GM18526 (cell line): ENCODE data around the gene PLXDC2.

Experiments used
- POLR2A ChIP-seq: IDR thresholded peaks from 3 replicates; pipeline ENCODE4 v1.6.1; 2011; ENCODE audit not compliant: insufficient read length; ENCODE audit errors: extremely low read depth

The PLXDC2 gene

GRCh38 chr10:20157314-20157713 is 341.1 kb downstream of the PLXDC2 start:
- no peak for TF ChIP-seq POLR2A

DNA sequence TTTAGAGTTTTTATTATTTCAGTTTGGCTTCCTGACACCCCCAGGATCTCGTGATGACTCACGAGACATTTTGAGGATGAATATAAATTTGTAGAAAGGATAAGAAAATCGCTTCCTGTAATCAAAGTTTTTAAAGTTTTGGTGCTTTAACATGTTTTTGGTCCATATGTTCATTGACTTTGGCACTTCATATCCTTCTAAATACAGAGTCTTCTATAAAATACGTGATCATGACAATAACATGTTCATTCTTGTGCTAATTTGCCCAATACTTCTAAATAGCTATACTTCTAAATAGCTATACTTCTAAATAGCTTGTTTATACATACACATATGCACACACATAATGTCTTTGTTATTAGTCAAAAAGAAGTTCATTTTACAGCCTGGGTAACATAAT is 341.9 kb downstream of the PLXDC2 start:
- TF ChIP-seq POLR2A = no peak

- no peak for TF ChIP-seq POLR2A
Observed at GRCh38 chr10:20162123-20162522, 345.9 kb downstream of the PLXDC2 start.

DNA sequence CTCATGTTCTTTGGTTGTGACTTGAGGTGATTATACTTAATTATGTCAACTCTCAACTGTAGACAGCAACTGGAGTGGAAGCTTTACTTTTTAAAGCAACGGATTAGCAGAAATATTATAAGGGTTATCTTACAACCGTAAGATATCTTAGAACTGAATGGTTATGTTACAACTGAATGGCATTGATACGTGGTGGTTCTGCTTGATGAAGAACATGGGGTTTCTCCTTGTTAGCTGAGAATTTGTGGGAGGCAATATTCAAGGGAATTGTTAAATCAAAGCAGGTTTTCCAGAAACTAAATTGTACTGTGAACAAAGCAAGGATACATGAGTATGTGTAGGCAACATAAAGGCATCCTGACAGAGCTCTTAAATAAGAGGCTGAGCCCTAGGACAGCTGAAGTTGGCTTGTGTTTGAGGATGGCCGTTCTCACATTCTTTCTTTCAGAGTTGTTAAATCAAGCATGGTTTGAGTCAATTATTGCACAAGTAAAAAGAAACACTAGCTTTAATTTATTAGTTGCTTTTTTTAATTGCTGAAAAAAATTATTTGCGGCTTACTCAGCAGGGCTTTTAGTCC is 350.0 kb downstream of the PLXDC2 start:
- no peak for TF ChIP-seq POLR2A

DNA sequence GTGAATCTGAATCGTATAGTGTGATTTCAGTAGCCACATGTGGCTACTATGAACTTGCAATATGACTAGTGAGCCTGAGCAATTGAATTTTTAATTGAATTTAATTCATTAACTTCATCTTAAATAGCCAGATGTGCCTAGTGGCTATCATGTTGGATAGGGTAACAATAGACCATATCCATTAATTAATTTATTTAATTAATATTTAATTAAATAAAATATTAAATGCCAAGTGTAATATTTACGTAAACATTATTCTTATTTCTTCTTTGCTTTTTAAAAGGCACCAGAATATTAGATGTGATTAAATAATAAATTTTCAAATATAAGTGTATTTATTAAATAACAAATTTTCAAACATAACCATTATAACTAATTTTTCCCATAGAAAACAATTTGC is 354.4 kb downstream of the PLXDC2 start:
- no peak for TF ChIP-seq POLR2A

DNA sequence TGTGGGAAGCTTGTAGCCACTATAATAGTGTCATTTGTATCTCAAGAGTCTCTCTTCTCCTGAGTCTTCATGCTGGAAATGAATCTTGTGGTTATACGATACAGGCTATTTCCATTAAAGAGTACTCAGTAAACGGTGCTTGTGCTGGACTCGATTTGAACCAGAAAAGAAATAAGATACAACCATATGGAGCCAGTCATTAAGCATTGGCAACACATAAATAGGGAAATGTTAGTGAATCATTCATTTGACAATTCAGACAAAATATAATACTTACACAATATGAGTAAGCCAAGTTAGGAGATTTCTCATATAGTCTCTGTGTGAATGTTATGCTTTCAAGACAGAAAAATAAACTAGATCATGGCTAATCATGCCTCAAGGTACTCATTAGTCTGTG is 356.8 kb downstream of the PLXDC2 start:
- no peak for TF ChIP-seq POLR2A

- no peak for TF ChIP-seq POLR2A
Observed at GRCh38 chr10:20175719-20176118, 359.5 kb downstream of the PLXDC2 start.

DNA sequence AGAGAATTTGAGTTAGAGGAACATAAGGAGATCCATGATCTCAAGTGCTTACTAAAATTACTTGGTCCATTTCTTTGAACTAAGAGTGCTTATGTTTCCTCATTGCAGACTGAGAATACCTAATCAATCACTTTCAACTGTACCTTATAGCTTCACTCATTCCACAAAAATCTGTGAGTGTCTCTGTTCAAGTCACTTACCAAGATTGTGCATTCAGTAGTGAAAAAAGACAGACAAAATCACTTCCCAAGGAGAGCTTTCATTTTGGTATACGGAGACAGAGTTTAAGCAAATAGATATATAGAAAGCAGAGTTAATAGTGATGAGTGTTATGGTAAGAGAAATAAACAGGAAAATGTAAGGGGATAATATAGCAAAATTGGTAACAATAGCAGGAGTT is 364.5 kb downstream of the PLXDC2 start:
- no peak for TF ChIP-seq POLR2A

DNA sequence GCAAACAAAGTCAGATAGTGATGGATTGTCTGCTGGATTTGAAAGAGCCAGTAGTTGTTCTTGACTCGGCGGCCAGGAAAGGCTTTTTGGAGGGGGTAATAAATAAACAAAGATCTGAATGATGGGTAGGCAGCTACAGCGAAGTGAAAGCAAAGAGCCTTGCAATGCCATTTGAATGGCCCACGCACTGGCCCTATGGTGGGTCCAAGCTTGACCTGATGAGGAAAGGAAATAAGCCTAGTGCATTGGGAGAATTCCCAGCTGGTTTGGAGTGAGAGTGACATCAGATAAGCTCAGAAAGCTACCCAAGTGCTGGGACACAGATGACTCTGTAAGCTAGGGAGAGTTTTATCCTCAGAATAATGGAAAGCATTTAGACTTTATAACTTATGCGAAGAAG is 365.2 kb downstream of the PLXDC2 start:
- TF ChIP-seq POLR2A = no peak

DNA sequence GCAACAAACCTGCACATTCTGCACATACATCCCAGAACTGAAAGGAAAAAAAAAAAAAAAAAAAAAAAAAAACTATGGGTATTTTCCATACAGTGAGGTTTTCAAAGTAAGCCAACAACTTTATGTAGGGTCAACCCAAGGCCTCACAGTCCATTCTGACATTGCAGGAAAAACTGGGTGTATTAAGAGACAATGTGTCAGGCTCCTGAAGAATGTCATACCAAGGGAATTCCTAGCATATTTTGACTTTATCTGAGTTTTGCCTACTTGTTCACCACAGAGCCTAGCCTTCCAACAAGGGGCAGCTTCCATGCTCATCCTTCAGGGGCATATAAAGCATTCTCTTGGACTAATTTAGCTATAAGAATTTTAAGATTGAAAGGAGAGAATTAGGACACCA is 368.9 kb downstream of the PLXDC2 start:
- TF ChIP-seq POLR2A = no peak

GRCh38 chr10:20195076-20195475 is 378.8 kb downstream of the PLXDC2 start:
- no peak for TF ChIP-seq POLR2A

- TF ChIP-seq POLR2A = no peak
Observed at GRCh38 chr10:20200758-20201157, 384.5 kb downstream of the PLXDC2 start.

GRCh38 chr10:20202337-20202736 is 386.1 kb downstream of the PLXDC2 start:
- TF ChIP-seq POLR2A = no peak

DNA sequence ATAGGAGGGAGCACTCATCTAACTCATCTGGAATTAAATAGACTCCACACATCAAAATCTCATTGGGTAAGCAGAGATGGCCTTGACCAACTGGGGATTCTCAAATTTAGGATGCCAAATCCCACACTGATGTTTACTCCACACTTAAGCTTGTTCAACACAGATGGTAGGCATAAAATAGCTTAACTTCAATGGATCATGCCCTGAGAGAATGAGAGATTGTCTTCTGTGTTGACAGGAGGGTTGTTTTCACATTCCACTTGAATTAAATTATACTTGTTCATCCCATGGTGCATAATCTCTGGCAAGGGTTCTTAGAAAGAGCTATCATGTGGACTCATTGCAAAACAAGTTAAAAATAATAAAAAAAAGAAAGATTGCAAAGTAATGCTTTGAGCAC is 391.4 kb downstream of the PLXDC2 start:
- no peak for TF ChIP-seq POLR2A

DNA sequence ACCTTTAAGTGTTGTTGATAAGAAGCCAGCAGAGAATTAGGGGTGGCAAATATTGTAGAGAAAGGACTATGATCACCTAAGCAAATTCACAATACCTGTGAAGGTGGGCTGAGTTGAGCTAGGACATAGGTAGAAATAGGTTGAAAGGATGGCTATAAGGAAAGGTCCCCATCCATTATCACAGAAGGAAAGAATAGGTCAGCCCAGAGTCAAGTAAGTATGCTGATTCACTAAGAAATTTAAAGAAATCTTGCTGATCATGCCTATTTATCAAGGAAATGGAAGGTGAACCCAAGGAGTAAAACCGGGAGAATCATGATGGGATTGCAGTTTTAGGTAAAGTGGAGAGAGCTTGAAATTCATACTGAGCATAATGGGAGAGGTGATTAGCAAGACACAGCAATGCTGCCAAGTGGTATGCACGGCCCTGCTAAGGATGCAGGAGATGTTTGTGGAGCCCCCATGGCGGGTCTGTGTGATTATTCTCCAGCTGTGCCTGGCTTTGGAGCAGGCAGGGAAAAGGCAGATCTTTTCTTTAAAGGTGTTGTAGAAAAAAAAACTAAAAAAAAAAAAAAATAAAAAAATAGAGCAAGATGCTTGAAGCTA is 399.4 kb downstream of the PLXDC2 start:
- no peak for TF ChIP-seq POLR2A

DNA sequence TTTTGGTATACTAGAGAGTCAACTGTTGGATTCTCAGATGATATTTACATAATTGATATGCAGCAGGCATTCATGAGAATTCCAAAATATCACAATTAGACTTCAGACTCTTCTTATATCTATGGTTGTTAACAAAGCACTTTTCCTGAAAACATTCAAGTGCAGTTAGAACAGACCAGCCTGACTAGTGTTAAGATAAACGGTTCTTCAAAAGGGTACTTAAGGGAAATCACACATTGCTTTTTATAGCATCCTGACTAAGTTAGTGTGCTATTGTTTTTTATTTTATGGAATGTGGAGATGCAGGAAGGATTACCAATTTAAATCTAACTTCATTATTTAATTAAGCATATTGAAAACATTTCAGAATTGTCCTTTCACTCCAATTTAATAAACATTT is 405.1 kb downstream of the PLXDC2 start:
- no peak for TF ChIP-seq POLR2A

- TF ChIP-seq POLR2A = no peak
Observed at GRCh38 chr10:20228729-20229128, 412.5 kb downstream of the PLXDC2 start.
